ENCODE results near the gene NDRG2.
"Not testable (repeated sequence)": the region's sequence is repeated elsewhere in the genome, so short reads cannot be mapped to it uniquely, and the experiment has no call there.

The NDRG2 gene

GRCh38 chr14:20989471-20989786, 35.4 kb downstream of the NDRG2 start:
- Histone ChIP-seq H3K27ac (ENCODE audit: low read length) (no peak overlapping the region), H3K9me3 (ENCODE audit: control insufficient read depth, insufficient read depth, low read length) (no peaks in the 10 kb centered on the region), H3K4me1 (ENCODE audit: control insufficient read depth, insufficient read depth, low read length) (peaks cover 4% of the 10 kb centered on the region; the same call in 1 of the 2 replicates), H3K27me3 (ENCODE audit: control insufficient read depth, insufficient read depth, low read length) (no peaks in the 10 kb centered on the region), H3K4me3 (ENCODE audit: low read length) (no peak overlapping the region; the same call in 1 of the 2 replicates), H3K36me3 (ENCODE audit: control insufficient read depth, insufficient read depth, low read length) (peaks cover 3% of the 10 kb centered on the region; the same call in 1 of the 2 replicates)
- DNase-seq (ENCODE audit: low read depth, low spot score), result no peak
- no CpG with 5 or more reads among the region's 11 CpGs for WGBS (ENCODE audit: insufficient coverage, insufficient read length)

DNA sequence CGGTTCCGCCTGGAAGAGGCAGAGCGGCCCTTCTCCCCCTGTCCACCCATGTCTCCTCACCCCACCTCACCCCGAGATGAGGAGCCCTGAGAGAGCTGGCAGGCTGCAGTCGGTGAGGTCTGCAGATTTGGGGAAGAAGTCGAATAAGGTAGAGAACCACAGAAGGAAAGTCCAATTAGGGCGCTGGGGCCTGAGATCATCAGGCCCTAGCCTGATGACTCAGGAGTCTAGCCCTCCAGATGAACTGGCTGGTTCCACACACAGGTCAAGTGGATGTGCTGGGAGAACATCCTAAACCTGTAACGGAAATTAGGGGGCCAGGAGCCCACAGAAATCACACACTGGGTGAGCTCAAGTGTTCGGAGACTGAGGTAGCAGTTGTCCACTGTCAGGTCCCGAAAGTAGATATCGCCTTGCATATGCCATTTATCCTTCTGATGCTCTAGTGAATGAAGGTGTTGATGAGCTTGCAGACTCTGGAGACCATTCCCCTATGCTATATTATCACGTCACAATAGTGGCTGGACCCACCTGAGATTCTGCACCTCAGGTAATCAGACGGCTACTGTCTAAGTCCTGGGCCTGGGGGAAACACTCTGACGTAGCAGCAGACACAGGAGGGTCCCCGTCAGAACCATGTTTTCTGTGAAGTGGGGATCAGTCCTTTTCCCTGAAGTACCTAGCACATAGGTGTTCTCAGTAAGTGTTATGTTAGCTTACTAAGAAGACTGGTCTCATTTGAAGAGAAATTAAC, 36.0 kb downstream of the NDRG2 start:
- no peak for DNase-seq (ENCODE audit: low read depth, low spot score)
- no peaks in the 10 kb centered on the region; the same call in 1 of the 2 replicates for H3K36me3 ChIP-seq (ENCODE audit: control insufficient read depth, insufficient read depth, low read length)
- no peaks in the 10 kb centered on the region for H3K27me3 ChIP-seq (ENCODE audit: control insufficient read depth, insufficient read depth, low read length)
- no CpG with 5 or more reads among the region's 15 CpGs for WGBS (ENCODE audit: insufficient coverage, insufficient read length)
- H3K9me3 ChIP-seq (ENCODE audit: control insufficient read depth, insufficient read depth, low read length), result no peaks in the 10 kb centered on the region
- peak overlapping the region; percentile 72 for H3K27ac ChIP-seq (ENCODE audit: low read length)
- H3K4me3 ChIP-seq (ENCODE audit: low read length), result no peak overlapping the region; the same call in 1 of the 2 replicates
- H3K4me1 ChIP-seq (ENCODE audit: control insufficient read depth, insufficient read depth, low read length), result peaks cover 4% of the 10 kb centered on the region; the same call in 1 of the 2 replicates

GRCh38 chr14:20986811-20987210, 38.0 kb downstream of the NDRG2 start:
- Histone ChIP-seq H3K27ac (ENCODE audit: low read length) (no peak overlapping the region), H3K9me3 (ENCODE audit: control insufficient read depth, insufficient read depth, low read length) (no peaks in the 10 kb centered on the region), H3K27me3 (ENCODE audit: control insufficient read depth, insufficient read depth, low read length) (no peaks in the 10 kb centered on the region; the same call in 1 of the 2 replicates), H3K4me3 (ENCODE audit: low read length) (no peak overlapping the region), H3K36me3 (ENCODE audit: control insufficient read depth, insufficient read depth, low read length) (no peaks in the 10 kb centered on the region; the same call in 1 of the 2 replicates), H3K4me1 (ENCODE audit: control insufficient read depth, insufficient read depth, low read length) (peaks cover 4% of the 10 kb centered on the region; the same call in 1 of the 2 replicates)
- no CpG with 5 or more reads among the region's 2 CpGs for WGBS (ENCODE audit: insufficient coverage, insufficient read length)
- no peak for DNase-seq (ENCODE audit: low read depth, low spot score)

DNA sequence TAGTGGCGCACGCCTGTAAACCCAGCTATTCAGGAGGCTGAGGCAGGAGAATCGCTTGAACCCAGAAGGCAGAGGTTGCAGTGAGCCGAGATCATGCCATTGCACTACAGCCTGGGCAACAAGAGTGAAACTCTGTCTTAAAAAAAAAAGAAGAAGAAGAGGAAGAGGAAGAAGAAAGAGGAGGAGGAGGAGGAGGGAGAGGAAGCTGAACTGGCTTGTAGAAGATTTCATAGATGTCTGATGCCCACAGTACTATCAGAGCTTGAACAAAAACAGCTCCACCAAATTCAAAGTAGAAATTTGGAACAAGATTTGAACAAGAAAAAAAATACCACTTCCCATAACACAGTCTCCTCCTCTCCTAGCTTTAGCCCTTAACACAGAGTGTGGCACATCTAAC, 39.2 kb downstream of the NDRG2 start:
- DNase-seq (ENCODE audit: low read depth, low spot score); H3K4me1 ChIP-seq (ENCODE audit: control insufficient read depth, insufficient read depth, low read length): not testable (repeated sequence)
- no CpG with 5 or more reads among the region's 4 CpGs for WGBS (ENCODE audit: insufficient coverage, insufficient read length)

DNA sequence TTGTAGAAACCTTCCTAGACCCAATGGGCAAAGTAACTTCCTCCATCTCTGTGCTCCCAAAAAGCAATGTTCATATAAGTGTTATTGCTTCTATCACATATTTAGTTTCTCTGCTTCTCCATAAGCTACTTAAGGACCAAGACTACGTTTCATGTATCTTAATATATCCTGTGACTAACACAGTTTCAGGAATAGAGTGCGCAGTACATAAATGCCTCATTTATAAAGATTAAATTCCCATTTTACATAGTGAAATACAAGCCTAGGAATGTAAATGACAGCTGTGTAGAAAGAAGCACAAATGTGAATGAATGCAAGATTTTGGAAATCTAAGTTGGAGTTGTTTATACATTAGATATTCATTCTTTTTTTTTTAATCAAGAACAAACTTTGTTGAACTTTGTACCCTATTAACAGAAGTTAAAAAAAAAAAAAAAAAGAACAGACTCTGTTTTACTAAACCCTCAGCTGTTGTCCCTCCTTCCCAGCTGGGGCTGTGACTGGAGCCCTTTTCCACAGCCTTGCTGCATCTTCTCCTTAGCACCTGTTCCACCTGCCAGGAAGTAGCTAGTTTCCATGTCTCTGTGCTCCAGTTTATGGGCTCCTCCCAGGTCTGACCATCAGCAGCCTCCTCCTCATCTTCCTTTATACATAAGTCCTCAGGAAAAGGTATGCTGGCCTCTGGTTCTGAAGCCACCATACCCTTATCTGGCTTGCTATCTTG, 42.1 kb downstream of the NDRG2 start:
- H3K36me3 ChIP-seq (ENCODE audit: control insufficient read depth, insufficient read depth, low read length), result no peaks in the 10 kb centered on the region
- no peak for DNase-seq (ENCODE audit: low read depth, low spot score)
- H3K9me3 ChIP-seq (ENCODE audit: control insufficient read depth, insufficient read depth, low read length), result no peaks in the 10 kb centered on the region
- H3K27ac ChIP-seq (ENCODE audit: low read length), result no peak overlapping the region
- H3K27me3 ChIP-seq (ENCODE audit: control insufficient read depth, insufficient read depth, low read length), result no peaks in the 10 kb centered on the region; the same call in 1 of the 2 replicates
- no peak overlapping the region for H3K4me3 ChIP-seq (ENCODE audit: low read length)
- no peaks in the 10 kb centered on the region for H3K4me1 ChIP-seq (ENCODE audit: control insufficient read depth, insufficient read depth, low read length)
- no CpG with 5 or more reads among the region's 2 CpGs for WGBS (ENCODE audit: insufficient coverage, insufficient read length)

More for the DNA sequence above, 39.2 kb downstream of the NDRG2 start:
- not testable (repeated sequence) for H3K27ac ChIP-seq (ENCODE audit: low read length); H3K27me3 ChIP-seq (ENCODE audit: control insufficient read depth, insufficient read depth, low read length); H3K9me3 ChIP-seq (ENCODE audit: control insufficient read depth, insufficient read depth, low read length); H3K4me3 ChIP-seq (ENCODE audit: low read length); H3K36me3 ChIP-seq (ENCODE audit: control insufficient read depth, insufficient read depth, low read length)

GRCh38 chr14:20980906-20981305, 44.0 kb downstream of the NDRG2 start:
- Histone ChIP-seq H3K27me3 (ENCODE audit: control insufficient read depth, insufficient read depth, low read length) (no peaks in the 10 kb centered on the region; the same call in 1 of the 2 replicates), H3K36me3 (ENCODE audit: control insufficient read depth, insufficient read depth, low read length) (no peaks in the 10 kb centered on the region), H3K4me1 (ENCODE audit: control insufficient read depth, insufficient read depth, low read length) (no peaks in the 10 kb centered on the region), H3K27ac (ENCODE audit: low read length) (no peak overlapping the region), H3K9me3 (ENCODE audit: control insufficient read depth, insufficient read depth, low read length) (no peaks in the 10 kb centered on the region), H3K4me3 (ENCODE audit: low read length) (no peak overlapping the region)
- DNase-seq (ENCODE audit: low read depth, low spot score), result no peak
- WGBS (ENCODE audit: insufficient coverage, insufficient read length), result no CpG with 5 or more reads among the region's 1 CpG

DNA sequence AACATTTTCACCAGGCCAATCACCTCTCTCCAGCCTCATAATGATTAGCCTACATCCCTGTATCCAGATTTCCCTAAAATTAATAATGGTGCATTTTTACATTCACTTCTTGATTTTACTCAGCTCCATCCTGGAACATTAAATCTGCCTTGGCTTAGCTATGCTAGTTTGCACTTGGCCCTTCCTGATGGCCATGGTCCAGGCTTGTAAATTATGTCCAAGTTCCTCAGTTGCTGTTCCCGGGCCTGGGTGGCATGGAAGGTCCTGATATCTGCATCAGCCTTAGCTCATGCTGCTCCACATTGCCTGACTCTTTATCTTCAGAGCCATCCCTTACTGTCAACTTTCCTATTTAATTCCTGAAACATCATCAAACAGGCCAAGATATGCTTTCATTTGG, 46.2 kb downstream of the NDRG2 start:
- H3K27me3 ChIP-seq (ENCODE audit: control insufficient read depth, insufficient read depth, low read length), result no peaks in the 10 kb centered on the region; the same call in 1 of the 2 replicates

DNA sequence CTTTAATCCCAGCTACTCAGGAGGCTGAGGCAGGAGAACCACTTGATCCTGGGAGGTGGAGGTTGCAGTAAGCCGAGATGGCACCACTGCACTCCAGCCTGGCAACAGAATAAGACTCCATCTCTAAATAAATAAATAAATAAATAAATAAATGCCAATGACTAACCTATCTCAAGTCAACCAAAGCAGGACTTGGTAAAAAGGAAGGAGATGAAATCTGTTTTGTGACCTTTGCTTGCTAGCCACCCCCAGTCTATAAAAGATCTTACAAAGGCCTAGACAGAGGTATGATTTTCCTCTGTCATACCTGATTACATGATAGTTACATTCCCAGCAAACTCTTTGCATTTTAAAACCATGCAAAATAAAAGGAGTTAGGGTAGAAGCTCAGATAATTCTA, 48.6 kb downstream of the NDRG2 start:
- DNase-seq (ENCODE audit: low read depth, low spot score), result no peak
- no peak overlapping the region for H3K4me3 ChIP-seq (ENCODE audit: low read length)
- H3K36me3 ChIP-seq (ENCODE audit: control insufficient read depth, insufficient read depth, low read length), result no peaks in the 10 kb centered on the region
- H3K27me3 ChIP-seq (ENCODE audit: control insufficient read depth, insufficient read depth, low read length), result no peaks in the 10 kb centered on the region
- no peak overlapping the region for H3K27ac ChIP-seq (ENCODE audit: low read length)
- H3K4me1 ChIP-seq (ENCODE audit: control insufficient read depth, insufficient read depth, low read length), result peaks cover 4% of the 10 kb centered on the region; the same call in 1 of the 2 replicates
- no CpG with 5 or more reads among the region's 1 CpG for WGBS (ENCODE audit: insufficient coverage, insufficient read length)
- H3K9me3 ChIP-seq (ENCODE audit: control insufficient read depth, insufficient read depth, low read length), result no peaks in the 10 kb centered on the region

More for the DNA sequence above, 46.2 kb downstream of the NDRG2 start:
- no peaks in the 10 kb centered on the region for H3K36me3 ChIP-seq (ENCODE audit: control insufficient read depth, insufficient read depth, low read length)
- no peak overlapping the region for H3K4me3 ChIP-seq (ENCODE audit: low read length)
- no peak overlapping the region for H3K27ac ChIP-seq (ENCODE audit: low read length)
- H3K4me1 ChIP-seq (ENCODE audit: control insufficient read depth, insufficient read depth, low read length), result no peaks in the 10 kb centered on the region
- no peaks in the 10 kb centered on the region for H3K9me3 ChIP-seq (ENCODE audit: control insufficient read depth, insufficient read depth, low read length)
- WGBS (ENCODE audit: insufficient coverage, insufficient read length), result no CpG with 5 or more reads among the region's 1 CpG
- DNase-seq (ENCODE audit: low read depth, low spot score), result no peak

- Histone ChIP-seq H3K4me3 (ENCODE audit: low read length) (no peak overlapping the region), H3K4me1 (ENCODE audit: control insufficient read depth, insufficient read depth, low read length) (peaks cover 6% of the 10 kb centered on the region; the same call in 1 of the 2 replicates), H3K27me3 (ENCODE audit: control insufficient read depth, insufficient read depth, low read length) (no peaks in the 10 kb centered on the region), H3K36me3 (ENCODE audit: control insufficient read depth, insufficient read depth, low read length) (no peaks in the 10 kb centered on the region), H3K27ac (ENCODE audit: low read length) (no peak overlapping the region), H3K9me3 (ENCODE audit: control insufficient read depth, insufficient read depth, low read length) (no peaks in the 10 kb centered on the region)
- DNase-seq (ENCODE audit: low read depth, low spot score), result no peak
- WGBS (ENCODE audit: insufficient coverage, insufficient read length), result no CpG with 5 or more reads among the region's 3 CpGs
These were observed 51.4 kb downstream of the NDRG2 start for GRCh38 chr14:20973501-20973900.

- Histone ChIP-seq H3K4me3 (ENCODE audit: low read length) (peak overlapping the region; percentile 21), H3K9me3 (ENCODE audit: control insufficient read depth, insufficient read depth, low read length) (no peaks in the 10 kb centered on the region)
- no CpG with 5 or more reads among the region's 8 CpGs for WGBS (ENCODE audit: insufficient coverage, insufficient read length)
These were observed 53.2 kb downstream of the NDRG2 start for GRCh38 chr14:20971705-20972021.

More at GRCh38 chr14:20971705-20972021, 53.2 kb downstream of the NDRG2 start:
- Histone ChIP-seq H3K27me3 (ENCODE audit: control insufficient read depth, insufficient read depth, low read length) (no peaks in the 10 kb centered on the region), H3K4me1 (ENCODE audit: control insufficient read depth, insufficient read depth, low read length) (peaks cover 6% of the 10 kb centered on the region; the same call in 1 of the 2 replicates), H3K27ac (ENCODE audit: low read length) (no peak overlapping the region), H3K36me3 (ENCODE audit: control insufficient read depth, insufficient read depth, low read length) (no peaks in the 10 kb centered on the region)
- DNase-seq (ENCODE audit: low read depth, low spot score), result no peak

Data from iPS DF 6.9 (cell line).